Epithelial cell of esophagus (primary cell): Measurements from ENCODE around the gene ABHD1.
A peak's percentile ranks its signal among the peaks of the same experiment; 100 is the strongest.

Experiments
- DNase-seq: peaks from one replicate; pipeline ENCODE4 v3.0.0; 2010; ENCODE audit warnings: low read depth
- H3K4me3 ChIP-seq: 2 replicates; pipeline ENCODE4 v1.5.1; 2011; ENCODE audit warnings: mild to moderate bottlenecking, low read length, control low read depth
- CTCF ChIP-seq: IDR thresholded peaks from 2 replicates; pipeline ENCODE4 v1.5.1; 2011; ENCODE audit warnings: low read depth, mild to moderate bottlenecking, low read length, control low read depth, inconsistent platforms; ENCODE audit not compliant: insufficient read depth; ENCODE audit errors: missing control alignments

Gene ABHD1

GRCh38 chr2:27084297-27085061 lies 39.1 kb upstream of the ABHD1 start:
- TF ChIP-seq CTCF: no peak
- no peak for DNase-seq
- no peak overlapping the region for H3K4me3 ChIP-seq

- DNase-seq: no peak
- TF ChIP-seq CTCF: no peak
- peak overlapping the region; percentile 57 for H3K4me3 ChIP-seq
Observed at GRCh38 chr2:27085062-27085672, 38.4 kb upstream of the ABHD1 start.

GRCh38 chr2:27085673-27086089 lies 37.9 kb upstream of the ABHD1 start:
- H3K4me3 ChIP-seq: peak overlapping the region; percentile 57
- no peak for TF ChIP-seq CTCF
- DNase-seq: peak; percentile 55

- peak; percentile 49 for TF ChIP-seq CTCF
- DNase-seq: peak; percentile 93
- peak overlapping the region; percentile 57 for H3K4me3 ChIP-seq
Observed at GRCh38 chr2:27086090-27086723, 37.4 kb upstream of the ABHD1 start.

GRCh38 chr2:27086724-27087593 lies 36.7 kb upstream of the ABHD1 start, which contains the start of gene KHK:
KHK (plus strand) TSS chr2:27086772; CDS start chr2:27087260, 488 bp downstream.
- DNase-seq: peak; percentile 39
- no peak for TF ChIP-seq CTCF
- H3K4me3 ChIP-seq: peak within 1 kb of the TSS; percentile 60

GRCh38 chr2:27087823-27088410 lies 35.7 kb upstream of the ABHD1 start:
- no peak for TF ChIP-seq CTCF
- H3K4me3 ChIP-seq: no peak overlapping the region

More at GRCh38 chr2:27087823-27088410, 35.7 kb upstream of the ABHD1 start:
- no peak for DNase-seq
